Cardiac muscle cell (in vitro differentiated cells and primary cell): ENCODE data around the gene TREM2. TPM values are rescaled to one million over a fixed set of nuclear protein-coding genes. Genes with fewer than 3 reads are reported as not detected.
"Not testable (repeated sequence)": the region's sequence is repeated elsewhere in the genome, so short reads cannot be mapped to it uniquely, and the experiment has no call there.

Experiments used
- DNase-seq, 2 donors: peaks; one replicate each; pipeline versions ENCODE4 v3.0.0 to v3.0.0-alpha.2; 2010 to 2017; ENCODE audit warnings: low read depth in 1 of 2, low spot score in 1 of 2
- H3K27ac ChIP-seq: fragments of 200-600 bp; sonication (generic); 2 replicates; pipeline ENCODE4 v1.5.1; 2016
- H3K27me3 ChIP-seq: fragments of 200-600 bp; sonication (generic); 2 replicates; pipeline ENCODE4 v1.6.0; 2016; ENCODE audit warnings: control low read depth
- H3K36me3 ChIP-seq: fragments of 200-600 bp; sonication (generic); 2 replicates; pipeline ENCODE4 v1.5.1; 2016; ENCODE audit warnings: control low read depth
- H3K4me1 ChIP-seq: fragments of 200-600 bp; sonication (generic); 2 replicates; pipeline ENCODE4 v1.8.1; 2017; ENCODE audit warnings: low read depth, mild to moderate bottlenecking, mixed run types
- H3K4me3 ChIP-seq: fragments of 200-600 bp; sonication (generic); 2 replicates; pipeline ENCODE4 v1.5.1; 2016; ENCODE audit warnings: mild to moderate bottlenecking
- H3K9me3 ChIP-seq: fragments of 200-600 bp; sonication (generic); 2 replicates; pipeline ENCODE4 v1.5.1; 2017; ENCODE audit warnings: low read depth, mild to moderate bottlenecking, control low read depth
- CTCF ChIP-seq: IDR thresholded peaks from 2 replicates; pipeline ENCODE4 v1.5.1; 2012; ENCODE audit warnings: low read depth, mild to moderate bottlenecking, low read length
- polyA plus RNA-seq: library from polyadenylated mRNA; unstranded; fragments of >200 nt; fragmentation: Nextera tagmentation; extraction: Ambion mirVana; gene quantifications from 2 replicates; pipeline ENCODE4 v1.2.1, GENCODE V29; 2016
- total RNA-seq: library from RNA; depleted of rRNA; stranded (reverse); fragments of >200 nt; gene quantifications from 2 replicates; pipeline ENCODE4 v1.2.3, GENCODE V29; 2016

Gene TREM2
- total and polyA plus RNA-seq, 2 experiments from 2014 or later: not detected

GRCh38 chr6:41125282-41125681 lies 37.6 kb downstream of the TREM2 start:
- DNase-seq: no peak
- no peak for TF ChIP-seq CTCF
- Histone ChIP-seq H3K4me1 (peaks cover 12% of the 10 kb centered on the region), H3K36me3 (no peaks in the 10 kb centered on the region), H3K27ac (no peak overlapping the region), H3K9me3 (no peaks in the 10 kb centered on the region), H3K4me3 (no peak overlapping the region), H3K27me3 (no peaks in the 10 kb centered on the region)

- Histone ChIP-seq H3K9me3 (no peaks in the 10 kb centered on the region), H3K36me3 (no peaks in the 10 kb centered on the region), H3K27ac (no peak overlapping the region), H3K4me3 (no peak overlapping the region), H3K27me3 (no peaks in the 10 kb centered on the region), H3K4me1 (peaks cover 12% of the 10 kb centered on the region)
- DNase-seq: peak in 1 of 2 donors; percentile 61
- TF ChIP-seq CTCF: no peak
Observed at GRCh38 chr6:41122918-41123317, 40.0 kb downstream of the TREM2 start.

- Histone ChIP-seq H3K27ac (no peak overlapping the region), H3K36me3 (no peaks in the 10 kb centered on the region), H3K4me1 (peaks cover 12% of the 10 kb centered on the region), H3K27me3 (no peaks in the 10 kb centered on the region), H3K9me3 (no peaks in the 10 kb centered on the region), H3K4me3 (no peak overlapping the region)
- DNase-seq: no peak
- no peak for TF ChIP-seq CTCF
Observed at GRCh38 chr6:41122373-41122772, 40.5 kb downstream of the TREM2 start.

GRCh38 chr6:41120058-41120457 lies 42.9 kb downstream of the TREM2 start:
- Histone ChIP-seq H3K36me3 (no peaks in the 10 kb centered on the region), H3K4me1 (peaks cover 12% of the 10 kb centered on the region), H3K9me3 (no peaks in the 10 kb centered on the region), H3K27me3 (no peaks in the 10 kb centered on the region), H3K4me3 (no peak overlapping the region), H3K27ac (no peak overlapping the region)
- no peak for DNase-seq
- no peak for TF ChIP-seq CTCF

GRCh38 chr6:41119508-41119907 lies 43.4 kb downstream of the TREM2 start:
- H3K4me3 ChIP-seq: no peak overlapping the region
- H3K9me3 ChIP-seq: no peaks in the 10 kb centered on the region
- peaks cover 12% of the 10 kb centered on the region for H3K4me1 ChIP-seq
- no peaks in the 10 kb centered on the region for H3K36me3 ChIP-seq
- H3K27me3 ChIP-seq: no peaks in the 10 kb centered on the region
- no peak overlapping the region for H3K27ac ChIP-seq
- TF ChIP-seq CTCF: no peak
- no peak for DNase-seq

- not testable (repeated sequence) for DNase-seq, H3K36me3 ChIP-seq, H3K4me1 ChIP-seq, H3K4me3 ChIP-seq, H3K27me3 ChIP-seq, H3K27ac ChIP-seq, H3K9me3 ChIP-seq
Observed at GRCh38 chr6:41115027-41115426, 47.9 kb downstream of the TREM2 start.
